NT2/D1 (cell line): ENCODE data around the gene ACACA.

Source experiments
- YY1 ChIP-seq: IDR thresholded peaks from 2 replicates; pipeline ENCODE4 v1.6.1; 2011; ENCODE audit not compliant: insufficient read length, insufficient read depth
- ZNF274 ChIP-seq: IDR thresholded peaks from 2 replicates; pipeline ENCODE4 v1.6.1; 2011; ENCODE audit warnings: mild to moderate bottlenecking, low read depth, low read length

DNA sequence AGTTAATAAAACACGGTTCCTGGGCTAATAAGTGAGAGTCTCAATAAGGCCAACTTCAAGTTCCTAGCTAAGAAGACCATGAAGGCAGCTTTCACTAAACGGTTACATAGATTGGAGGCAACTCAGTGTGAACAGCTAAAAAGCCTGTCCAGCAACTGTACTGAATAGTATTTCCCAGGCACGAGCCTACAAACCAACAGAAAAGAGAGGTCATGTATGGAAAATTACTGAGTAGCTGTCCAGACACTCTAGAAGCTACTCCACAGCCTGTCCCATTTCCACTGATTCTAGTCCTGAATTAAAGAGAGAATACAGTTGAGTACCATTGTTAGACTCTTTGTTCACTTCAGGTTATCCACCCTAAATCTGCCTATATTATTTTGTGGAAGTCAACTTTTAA, 67.3 kb downstream of the ACACA start:
- TF ChIP-seq YY1 (no peak), ZNF274 (no peak)
